HepG2 (cell line): ENCODE measurements around the gene PLA2G12B. TPM values are rescaled to one million over a fixed set of nuclear protein-coding genes. Genes with fewer than 3 reads are reported as not detected.

ENCODE experiments used
- ATF4 ChIP-seq, 2 experiments: fragments of 450-650 bp in 1 of 2; sonication (generic) in 1 of 2; formaldehyde crosslinking; IDR thresholded peaks; 2 replicates each; pipeline versions ENCODE4 v1.5.0 to v1.8.0; 2020 to 2022; ENCODE audit warnings: mild to moderate bottlenecking in 1 of 2, missing genetic modification reagents in 1 of 2
- CERS6 ChIP-seq: sonication (generic); formaldehyde crosslinking; IDR thresholded peaks from 2 replicates; pipeline ENCODE4 v1.5.0; 2020; ENCODE audit warnings: missing genetic modification reagents
- CHD2 ChIP-seq: IDR thresholded peaks from 2 replicates; pipeline ENCODE4 v1.6.1; 2011; ENCODE audit warnings: low read depth, low read length, improper control_type of control experiment
- DZIP1 ChIP-seq: sonication (generic); formaldehyde crosslinking; IDR thresholded peaks from 2 replicates; pipeline ENCODE4 v1.5.0; 2020; ENCODE audit warnings: mild to moderate bottlenecking, missing genetic modification reagents
- ETV5 ChIP-seq: IDR thresholded peaks from 2 replicates; pipeline ENCODE4 v1.6.1; 2018; ENCODE audit warnings: missing biosample characterization, missing genetic modification reagents, inconsistent platforms, borderline replicate concordance
- GPN1 ChIP-seq: sonication (generic); formaldehyde crosslinking; IDR thresholded peaks from 2 replicates; pipeline ENCODE4 v1.5.1; 2020; ENCODE audit warnings: missing genetic modification reagents, borderline replicate concordance
- HOXA3 ChIP-seq: sonication (generic); formaldehyde crosslinking; IDR thresholded peaks from 2 replicates; pipeline ENCODE4 v1.5.0; 2020; ENCODE audit warnings: missing genetic modification reagents
- MATR3 ChIP-seq: sonication (generic); formaldehyde crosslinking; IDR thresholded peaks from 2 replicates; pipeline ENCODE4 v1.4.0; 2020; ENCODE audit warnings: missing genetic modification reagents
- MIXL1 ChIP-seq: IDR thresholded peaks from 2 replicates; pipeline ENCODE4 v1.6.1; 2016
- RBM39 ChIP-seq: fragments of 200-400 bp; formaldehyde crosslinking; IDR thresholded peaks from one replicate; pipeline ENCODE4 v1.6.1; 2018; ENCODE audit warnings: antibody characterized with exemption, mild to moderate bottlenecking, low read depth, low read length; ENCODE audit not compliant: poor library complexity, severe bottlenecking
- SMC3 ChIP-seq: IDR thresholded peaks from 2 replicates; pipeline ENCODE4 v1.6.1; 2011; ENCODE audit warnings: low read length, improper control_type of control experiment
- U2AF2 ChIP-seq: fragments of 200-400 bp; formaldehyde crosslinking; IDR thresholded peaks from 2 replicates; pipeline ENCODE4 v1.6.1; 2017; ENCODE audit warnings: low read depth, mild to moderate bottlenecking, low read length
- ZNF263 ChIP-seq: sonication (generic); formaldehyde crosslinking; IDR thresholded peaks from 2 replicates; pipeline ENCODE4 v1.4.0; 2020; ENCODE audit warnings: missing genetic modification reagents
- ZNF280D ChIP-seq: sonication (generic); formaldehyde crosslinking; IDR thresholded peaks from 2 replicates; pipeline ENCODE4 v1.5.1; 2020; ENCODE audit warnings: mild to moderate bottlenecking, missing genetic modification reagents
- ZNF354B ChIP-seq: sonication (generic); formaldehyde crosslinking; IDR thresholded peaks from 2 replicates; pipeline ENCODE4 v1.8.0; 2022; ENCODE audit warnings: mild to moderate bottlenecking, missing genetic modification reagents
- ZNF446 ChIP-seq: sonication (generic); formaldehyde crosslinking; IDR thresholded peaks from 2 replicates; pipeline ENCODE4 v1.5.0; 2020; ENCODE audit warnings: mild to moderate bottlenecking, missing genetic modification reagents
- ZNF484 ChIP-seq: sonication (generic); formaldehyde crosslinking; IDR thresholded peaks from 2 replicates; pipeline ENCODE4 v1.5.1; 2020; ENCODE audit warnings: mild to moderate bottlenecking, low read depth, missing genetic modification reagents, borderline replicate concordance
- ZNF749 ChIP-seq: sonication (generic); formaldehyde crosslinking; IDR thresholded peaks from 2 replicates; pipeline ENCODE4 v1.8.0; 2022; ENCODE audit warnings: mild to moderate bottlenecking, missing genetic modification reagents, moderate library complexity, borderline replicate concordance
- polyA plus RNA-seq, 8 experiments: library from polyadenylated mRNA; depleted of rRNA in 3 of 8; stranded (reverse) in 7 of 8; unstranded in 1 of 8; fragments of >200 nt; fragmentation: Illumina TruSeq in 4 of 8; extraction: Trizol in 4 of 8; gene quantifications; 2 replicates each; pipeline versions ENCODE4 v1.2.1 to v1.2.3, GENCODE V29; 2011 to 2016; ENCODE audit warnings: low read depth in 4 of 8, missing spikeins in 1 of 8, mixed read lengths in 1 of 8; ENCODE audit not compliant: insufficient read depth in 1 of 8
- total RNA-seq, 5 experiments: library from RNA; depleted of rRNA; stranded (reverse); fragments of >200 nt; fragmentation: Illumina TruSeq; extraction: Trizol; gene quantifications; 2 replicates each; pipeline ENCODE4 v1.2.3, GENCODE V29; 2016; ENCODE audit warnings: low read depth in 1 of 5

Gene PLA2G12B
- total and polyA plus RNA-seq, 2 of the 13 experiments (the other 11 are each of a cell fraction or from before 2014, with no cell fraction given) = 7.7 to 38.0 TPM

- no peak for TF ChIP-seq ZNF280D (CRISPR knock-in tag)
- TF ChIP-seq ZNF263 = peak; percentile 10; the same call in 1 of the 2 replicates
- no peak for TF ChIP-seq U2AF2
- TF ChIP-seq CERS6 = no peak
- no peak for TF ChIP-seq RBM39
- no peak for TF ChIP-seq ZNF484 (CRISPR knock-in tag)
- TF ChIP-seq ZNF749 (CRISPR knock-in tag) = no peak
- no peak for TF ChIP-seq ETV5
- TF ChIP-seq GPN1 (CRISPR knock-in tag) = no peak
- no peak for TF ChIP-seq ZNF446 (CRISPR knock-in tag)
- TF ChIP-seq ATF4 (CRISPR knock-in tag; IDR thresholded peaks at IDR 0.05) = no peak
- no peak for TF ChIP-seq CHD2
- no peak for TF ChIP-seq SMC3
- peak; percentile 28; the same call in 1 of the 2 replicates for TF ChIP-seq HOXA3 (CRISPR knock-in tag)
- no peak for TF ChIP-seq DZIP1
- TF ChIP-seq ZNF354B = no peak
- no peak for TF ChIP-seq MATR3 (CRISPR knock-in tag)
- peak; percentile 52; the same call in 1 of the 2 replicates for TF ChIP-seq MIXL1
Measured at GRCh38 chr10:72954596-72955554, at the start of gene PLA2G12B (continued).
